GM12878 (cell line): Measurements from ENCODE around the gene P2RY11. TPM values are rescaled to one million over a fixed set of nuclear protein-coding genes. Genes with fewer than 3 reads are reported as not detected.

Source experiments
- ATF2 ChIP-seq: IDR thresholded peaks from 2 replicates; pipeline ENCODE4 v1.6.1; 2012; ENCODE audit warnings: low read length, inconsistent platforms
- ATF3 ChIP-seq: IDR thresholded peaks from 2 replicates; pipeline ENCODE4 v1.6.1; 2011; ENCODE audit warnings: low read depth, mild to moderate bottlenecking, low read length, moderate library complexity, borderline replicate concordance; ENCODE audit errors: extremely low read depth
- BACH1 ChIP-seq: fragments of 450-650 bp; IDR thresholded peaks from 2 replicates; pipeline ENCODE4 v1.6.1; 2017; ENCODE audit warnings: mild to moderate bottlenecking, borderline replicate concordance
- BHLHE40 ChIP-seq, 2 experiments: fragments of 450-650 bp in 1 of 2; IDR thresholded peaks; 2 replicates each; pipeline ENCODE4 v1.6.1; 2011 to 2017; ENCODE audit warnings: low read depth in 2 of 2, borderline replicate concordance in 1 of 2, improper control_type of control experiment in 1 of 2, low read length in 1 of 2, mild to moderate bottlenecking in 1 of 2
- BRCA1 ChIP-seq: IDR thresholded peaks from 2 replicates; pipeline ENCODE4 v1.6.1; 2011; ENCODE audit warnings: low read depth, low read length, improper control_type of control experiment
- CBX3 ChIP-seq: fragments of 200-600 bp; sonication (generic); IDR thresholded peaks from 2 replicates; pipeline ENCODE4 v1.6.1; 2016; ENCODE audit warnings: low read depth, borderline replicate concordance
- CEBPB ChIP-seq, 2 experiments: fragments of 150-350 bp in 1 of 2; IDR thresholded peaks; 2 replicates each; pipeline ENCODE4 v1.6.1; 2012 to 2014; ENCODE audit warnings: low read depth in 2 of 2, low read length in 2 of 2, borderline replicate concordance in 1 of 2, inconsistent platforms in 1 of 2
- E2F8 ChIP-seq: fragments of 450-650 bp; IDR thresholded peaks from 2 replicates; pipeline ENCODE4 v1.6.1; 2018; ENCODE audit warnings: mild to moderate bottlenecking, low read depth, moderate library complexity; ENCODE audit not compliant: partially characterized antibody
- EGR1 ChIP-seq, 2 experiments: IDR thresholded peaks; 1 replicate in 1 of 2; 2 replicates in 1 of 2; pipeline ENCODE4 v1.6.1; 2011 to 2012; ENCODE audit warnings: low read depth in 2 of 2, low read length in 2 of 2, borderline replicate concordance in 1 of 2, mild to moderate bottlenecking in 1 of 2, moderate library complexity in 1 of 2
- ELK1 ChIP-seq: IDR thresholded peaks from 2 replicates; pipeline ENCODE4 v1.6.1; 2012; ENCODE audit warnings: low read depth, low read length, improper control_type of control experiment
- FOXK2 ChIP-seq: fragments of 450-650 bp; IDR thresholded peaks from 2 replicates; pipeline ENCODE4 v1.6.1; 2017; ENCODE audit warnings: mild to moderate bottlenecking, moderate library complexity
- HCFC1 ChIP-seq: fragments of 150-350 bp; IDR thresholded peaks from 2 replicates; pipeline ENCODE4 v1.6.1; 2014; ENCODE audit warnings: low read length
- MAX ChIP-seq: IDR thresholded peaks from 2 replicates; pipeline ENCODE4 v1.6.1; 2012; ENCODE audit warnings: low read depth, low read length, improper control_type of control experiment
- NBN ChIP-seq: fragments of 450-650 bp; IDR thresholded peaks from 2 replicates; pipeline ENCODE4 v1.6.1; 2016
- NFYB ChIP-seq: IDR thresholded peaks from 2 replicates; pipeline ENCODE4 v1.6.1; 2011; ENCODE audit warnings: low read depth, mild to moderate bottlenecking, low read length, improper control_type of control experiment, moderate library complexity; ENCODE audit not compliant: insufficient read depth
- NR2C2 ChIP-seq: IDR thresholded peaks from 2 replicates; pipeline ENCODE4 v1.6.1; 2011; ENCODE audit warnings: borderline replicate concordance, low read depth; ENCODE audit not compliant: control insufficient read depth, insufficient read length
- POLR2A ChIP-seq: IDR thresholded peaks from 2 replicates; pipeline ENCODE4 v1.6.1; 2011; ENCODE audit warnings: low read depth, mild to moderate bottlenecking, low read length
- RAD21 ChIP-seq: IDR thresholded peaks from 2 replicates; pipeline ENCODE4 v1.6.1; 2011; ENCODE audit warnings: mild to moderate bottlenecking, low read depth, low read length, moderate library complexity; ENCODE audit not compliant: insufficient read depth
- RUNX3 ChIP-seq: IDR thresholded peaks from 2 replicates; pipeline ENCODE4 v1.6.1; 2012; ENCODE audit warnings: low read length, inconsistent platforms
- TARDBP ChIP-seq: IDR thresholded peaks from 2 replicates; pipeline ENCODE4 v1.6.1; 2016; ENCODE audit warnings: borderline replicate concordance
- TCF12 ChIP-seq: IDR thresholded peaks from 2 replicates; pipeline ENCODE4 v1.6.1; 2011; ENCODE audit warnings: low read depth, mild to moderate bottlenecking, low read length
- TCF7 ChIP-seq: IDR thresholded peaks from 2 replicates; pipeline ENCODE4 v1.6.1; 2014; ENCODE audit warnings: antibody characterized with exemption, borderline replicate concordance
- ZBED1 ChIP-seq: IDR thresholded peaks from 2 replicates; pipeline ENCODE4 v1.6.1; 2016; ENCODE audit warnings: borderline replicate concordance
- polyA plus RNA-seq, 11 experiments: library from polyadenylated mRNA; depleted of rRNA in 4 of 11; unstranded in 6 of 11; stranded (reverse) in 5 of 11; fragments of >200 nt; fragmentation: Nextera tagmentation in 4 of 11; fragmentation: Illumina TruSeq in 1 of 11; extraction: Ambion mirVana in 4 of 11; extraction: Trizol in 1 of 11; gene quantifications; 1 replicate in 1 of 11; 2 replicates in 10 of 11; pipeline versions ENCODE4 v1.2.1 to v1.2.3, GENCODE V29; 2011 to 2016; ENCODE audit warnings: inconsistent platforms in 2 of 11, missing spikeins in 2 of 11, low read depth in 1 of 11
- total RNA-seq, 4 experiments: library from RNA; depleted of rRNA in 3 of 4; stranded (reverse); fragments of >200 nt in 3 of 4; fragmentation: Illumina TruSeq in 1 of 4; extraction: Trizol in 1 of 4; gene quantifications; 2 replicates each; pipeline versions ENCODE4 v1.2.1 to v1.2.3, GENCODE V29; 2013 to 2021

The P2RY11 gene
- total and polyA plus RNA-seq, 10 of the 15 experiments (the other 5 are each of a cell fraction or from before 2014, with no cell fraction given), result 0.14 to 46.5 (median 7.6) TPM

GRCh38 chr19:10105509-10106099, 5.9 kb upstream of the P2RY11 start (continued):
- TF ChIP-seq E2F8, result peak; percentile 51
- TF ChIP-seq POLR2A, result no peak
- peak in 1 of 2 experiments; percentile 9; a peak in 1 of 4 replicates for TF ChIP-seq BHLHE40 (IDR thresholded peaks at IDR 0.05; ENCODE audit: borderline replicate concordance in 1 of 2, low read depth in 2 of 2, low read length in 1 of 2)
- no peak for TF ChIP-seq ATF3
- TF ChIP-seq TARDBP, result 0 out of 2 replicates have a peak, but pooled peaks have one; percentile 13
- TF ChIP-seq BACH1, result peak; percentile 71
- 0 out of 2 replicates have a peak, but pooled peaks have one; percentile 0 for TF ChIP-seq RAD21
- TF ChIP-seq MAX, result no peak
- peak; percentile 56; the same call in 1 of the 2 replicates for TF ChIP-seq TCF12
- no peak for TF ChIP-seq ELK1
- TF ChIP-seq HCFC1, result no peak
- TF ChIP-seq NFYB, result no peak
- peak; percentile 94; the same call in 1 of the 2 replicates for TF ChIP-seq NBN
- TF ChIP-seq EGR1 (IDR thresholded peaks at IDR 0.05; ENCODE audit: borderline replicate concordance in 1 of 2, low read depth in 2 of 2, low read length in 2 of 2), result peak in 1 of 2 experiments; percentile 71; a peak in 2 of 3 replicates
- TF ChIP-seq RUNX3, result peak; percentile 63
- TF ChIP-seq FOXK2, result no peak
- TF ChIP-seq NR2C2, result no peak
- TF ChIP-seq CBX3, result no peak
- TF ChIP-seq CEBPB (IDR thresholded peaks at IDR 0.05; ENCODE audit: borderline replicate concordance in 1 of 2, low read depth in 2 of 2, low read length in 2 of 2), result no peak
- no peak for TF ChIP-seq BRCA1
- TF ChIP-seq TCF7, result no peak
- peak; percentile 45; the same call in 1 of the 2 replicates for TF ChIP-seq ATF2
- TF ChIP-seq ZBED1, result peak; percentile 14; the same call in 1 of the 2 replicates
